ENCODE data around the gene TACC2.
A peak's percentile ranks its signal among the peaks of the same experiment; 100 is the strongest.
"Not testable (repeated sequence)": the region's sequence is repeated elsewhere in the genome, so short reads cannot be mapped to it uniquely, and the experiment has no call there.

Gene TACC2

DNA sequence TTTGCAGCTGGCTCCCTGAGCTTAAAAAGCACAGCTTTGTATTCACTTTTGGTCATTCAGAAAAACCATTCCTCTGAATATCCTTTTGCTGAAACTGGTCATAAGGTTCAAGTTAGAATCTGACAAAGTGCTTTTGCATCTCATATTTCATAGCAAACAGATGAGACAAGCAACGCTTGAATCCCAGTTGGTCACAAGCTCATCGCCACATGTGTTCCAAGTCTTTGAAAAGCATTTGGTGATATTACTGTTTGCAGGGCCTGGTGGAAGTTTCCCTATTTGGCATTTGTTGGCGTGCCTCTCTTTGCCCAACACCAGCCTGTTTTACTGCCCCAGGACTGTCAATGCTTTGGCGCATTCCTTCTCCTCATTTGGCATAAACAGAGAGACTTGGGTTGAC is 10.3 kb downstream of the TACC2 start:
- no peaks in the 10 kb centered on the region for H3K36me3 ChIP-seq
- H4K20me1 ChIP-seq, result no peaks in the 10 kb centered on the region
- no peak overlapping the region for H3K4me2 ChIP-seq
- H3K9ac ChIP-seq, result no peak overlapping the region
- H3K27me3 ChIP-seq, result no peaks in the 10 kb centered on the region
- H3K27ac ChIP-seq, result no peak overlapping the region
- H3K4me1 ChIP-seq, result no peaks in the 10 kb centered on the region
- H3K9me3 ChIP-seq (replicated peaks in 1 of 11), result peaks cover 29 to 50% (median 43%) of the 10 kb centered on the region in 11 experiments
- no peak for TF ChIP-seq Cebpa-rat (IDR thresholded peaks at IDR 0.05)
- H3K4me3 ChIP-seq, result no peak overlapping the region

DNA sequence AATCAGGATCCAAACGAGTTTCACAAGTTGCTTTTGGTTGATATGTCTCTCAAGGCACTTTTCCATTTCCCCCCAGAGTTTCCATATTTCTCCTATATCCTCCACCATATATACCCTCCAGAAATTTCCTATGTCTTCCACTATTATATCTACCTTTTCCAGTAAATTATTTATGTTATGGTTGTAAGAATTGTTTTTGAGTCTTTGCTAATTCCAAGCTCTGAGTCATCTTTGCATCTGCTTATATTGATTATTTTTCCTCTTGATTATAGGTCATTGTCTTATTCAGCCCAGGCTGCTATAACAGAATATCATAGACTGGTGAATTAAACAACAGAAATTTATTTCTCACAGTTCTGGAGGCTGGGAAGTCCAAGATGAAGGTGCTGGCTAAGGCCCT is 12.7 kb downstream of the TACC2 start:
- TF ChIP-seq Cebpa-rat (IDR thresholded peaks at IDR 0.05), result no peak
- peaks cover 29 to 56% (median 43%) of the 10 kb centered on the region in 11 experiments for H3K9me3 ChIP-seq (replicated peaks in 1 of 11)
- H3K4me1 ChIP-seq, result no peaks in the 10 kb centered on the region
- no peak overlapping the region for H3K9ac ChIP-seq
- no peak overlapping the region for H3K4me2 ChIP-seq
- H4K20me1 ChIP-seq, result no peaks in the 10 kb centered on the region
- no peaks in the 10 kb centered on the region for H3K36me3 ChIP-seq
- H3K27me3 ChIP-seq, result no peaks in the 10 kb centered on the region
- H3K4me3 ChIP-seq, result no peak overlapping the region
- no peak overlapping the region for H3K27ac ChIP-seq

DNA sequence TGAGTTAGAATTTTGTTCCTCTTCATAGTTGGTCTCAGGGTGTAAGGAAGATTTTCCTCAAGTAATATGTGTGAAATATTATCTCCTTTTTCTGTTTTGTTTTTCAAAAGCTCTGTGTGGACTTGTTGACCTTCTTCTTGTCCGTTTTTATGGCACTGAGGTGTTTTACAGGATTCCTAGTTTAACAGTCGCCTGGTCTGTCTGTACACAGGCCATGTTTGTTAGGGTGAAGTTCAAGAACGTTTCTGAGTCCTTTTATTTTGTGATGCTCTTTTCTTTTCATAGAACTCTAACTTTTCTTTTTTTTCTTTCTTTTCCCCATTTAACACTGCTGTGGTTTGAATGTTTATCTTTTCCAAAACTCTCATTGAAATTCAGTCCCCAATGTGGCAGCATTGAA is 18.5 kb downstream of the TACC2 start:
- Histone ChIP-seq H3K4me1 (peaks cover 0 to 13% (median 11%) of the 10 kb centered on the region in 10 experiments; a peak in 14 of 20 replicates), H3K9me3 (replicated peaks in 1 of 11) (peaks cover 7 to 24% (median 15%) of the 10 kb centered on the region in 11 experiments; a peak in 21 of 22 replicates), H4K20me1 (no peaks in the 10 kb centered on the region), H3K27me3 (no peaks in the 10 kb centered on the region), H3K4me3 (no peak overlapping the region), H3K4me2 (no peak overlapping the region), H3K9ac (no peak overlapping the region), H3K36me3 (no peaks in the 10 kb centered on the region), H3K27ac (no peak overlapping the region)
- no peak for TF ChIP-seq Cebpa-rat (IDR thresholded peaks at IDR 0.05)

DNA sequence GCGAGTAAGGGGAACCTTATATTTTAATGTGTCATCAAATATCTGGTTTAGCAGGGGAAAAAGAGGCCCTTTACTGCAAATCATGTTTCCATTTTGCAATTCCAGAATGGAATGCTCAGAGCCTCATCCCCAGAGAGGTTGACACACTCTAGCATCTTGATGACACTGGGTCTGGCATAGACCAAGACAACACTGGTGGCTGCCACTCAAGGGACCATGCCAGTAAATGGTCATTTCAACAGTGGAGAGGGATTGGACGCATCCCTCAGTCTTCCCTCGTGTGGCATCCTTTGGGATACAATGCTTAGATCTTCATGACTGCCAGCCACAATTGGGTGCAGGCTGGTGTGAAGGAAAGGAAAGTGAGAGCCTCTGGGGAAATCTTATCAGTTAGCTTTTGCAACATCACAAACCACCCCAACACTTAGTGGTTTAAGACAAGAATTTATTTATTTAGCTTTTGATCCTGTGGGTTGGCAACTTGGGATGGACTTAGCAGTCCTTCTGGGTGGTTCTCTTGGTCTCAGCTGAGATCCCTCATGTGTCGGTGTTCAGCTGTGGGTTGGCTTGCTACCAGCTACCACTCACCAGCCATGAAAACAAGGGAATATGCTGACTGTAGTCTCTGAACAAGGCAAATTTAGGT is 21.6 kb downstream of the TACC2 start:
- peaks cover 0 to 5% (median 0%) of the 10 kb centered on the region in 11 experiments; a peak in 4 of 22 replicates for H3K9me3 ChIP-seq (replicated peaks in 1 of 11)
- no peak overlapping the region for H3K27ac ChIP-seq
- no peaks in the 10 kb centered on the region for H4K20me1 ChIP-seq
- H3K4me3 ChIP-seq, result no peak overlapping the region
- peaks cover 0 to 13% (median 11%) of the 10 kb centered on the region in 10 experiments; a peak in 14 of 20 replicates for H3K4me1 ChIP-seq
- no peaks in the 10 kb centered on the region for H3K36me3 ChIP-seq
- H3K9ac ChIP-seq, result no peak overlapping the region
- TF ChIP-seq Cebpa-rat (IDR thresholded peaks at IDR 0.05), result no peak
- no peaks in the 10 kb centered on the region for H3K27me3 ChIP-seq
- H3K4me2 ChIP-seq, result peak overlapping the region in 9 of 11 experiments; percentile 8 to 66 (median 50); a peak in 17 of 22 replicates

DNA sequence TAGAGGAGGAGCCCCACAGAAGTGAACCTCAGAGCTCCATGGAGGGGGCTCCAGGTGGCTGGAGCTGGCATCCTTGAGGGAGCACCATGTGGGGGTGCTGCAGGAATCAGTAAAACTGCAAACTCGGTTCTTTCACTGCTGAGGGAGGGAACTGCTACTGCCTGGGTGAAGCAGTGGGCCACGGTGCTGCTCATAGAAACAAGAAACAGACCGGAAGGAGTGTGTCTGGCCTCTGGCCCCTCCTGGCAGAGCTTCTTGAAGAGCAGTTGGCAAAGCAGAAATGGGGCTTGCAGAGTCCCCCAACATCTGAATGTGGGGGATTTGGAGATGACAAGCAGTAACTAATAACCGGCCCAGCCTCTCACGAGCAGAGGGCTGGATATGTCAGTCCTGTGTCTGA is 23.8 kb downstream of the TACC2 start:
- Histone ChIP-seq H3K9me3 (replicated peaks in 1 of 11) (peaks cover 0 to 5% (median 0%) of the 10 kb centered on the region in 11 experiments; a peak in 4 of 22 replicates), H3K4me2 (no peak overlapping the region), H3K4me3 (no peak overlapping the region), H3K36me3 (no peaks in the 10 kb centered on the region), H4K20me1 (no peaks in the 10 kb centered on the region), H3K4me1 (peaks cover 0 to 13% (median 11%) of the 10 kb centered on the region in 10 experiments; a peak in 14 of 20 replicates), H3K27me3 (no peaks in the 10 kb centered on the region), H3K9ac (no peak overlapping the region), H3K27ac (no peak overlapping the region)
- no peak for TF ChIP-seq Cebpa-rat (IDR thresholded peaks at IDR 0.05)

DNA sequence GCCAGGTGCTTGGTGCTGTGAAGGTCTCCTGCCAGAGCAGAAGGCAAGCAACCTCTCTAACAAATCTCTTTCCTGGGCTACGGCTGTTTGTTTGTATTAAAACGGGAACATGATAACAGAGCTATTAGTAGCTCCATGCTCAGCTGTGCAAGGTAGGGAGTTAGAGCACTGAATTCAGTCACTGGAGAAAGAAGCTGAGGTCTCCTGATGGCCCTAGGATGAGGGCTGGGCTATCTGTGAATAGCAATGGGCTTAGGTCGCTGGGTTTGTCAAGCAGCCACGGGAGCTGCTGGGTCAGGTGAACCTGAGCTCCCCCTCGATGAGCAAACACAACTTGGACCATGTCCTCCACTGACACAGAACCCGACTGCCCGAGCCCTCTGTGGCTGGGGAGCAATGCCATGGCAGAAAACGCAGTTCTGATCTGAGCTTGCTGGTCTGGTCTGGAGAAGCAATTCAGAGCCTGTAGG is 24.4 kb downstream of the TACC2 start:
- no peak for TF ChIP-seq Cebpa-rat (IDR thresholded peaks at IDR 0.05)

DNA sequence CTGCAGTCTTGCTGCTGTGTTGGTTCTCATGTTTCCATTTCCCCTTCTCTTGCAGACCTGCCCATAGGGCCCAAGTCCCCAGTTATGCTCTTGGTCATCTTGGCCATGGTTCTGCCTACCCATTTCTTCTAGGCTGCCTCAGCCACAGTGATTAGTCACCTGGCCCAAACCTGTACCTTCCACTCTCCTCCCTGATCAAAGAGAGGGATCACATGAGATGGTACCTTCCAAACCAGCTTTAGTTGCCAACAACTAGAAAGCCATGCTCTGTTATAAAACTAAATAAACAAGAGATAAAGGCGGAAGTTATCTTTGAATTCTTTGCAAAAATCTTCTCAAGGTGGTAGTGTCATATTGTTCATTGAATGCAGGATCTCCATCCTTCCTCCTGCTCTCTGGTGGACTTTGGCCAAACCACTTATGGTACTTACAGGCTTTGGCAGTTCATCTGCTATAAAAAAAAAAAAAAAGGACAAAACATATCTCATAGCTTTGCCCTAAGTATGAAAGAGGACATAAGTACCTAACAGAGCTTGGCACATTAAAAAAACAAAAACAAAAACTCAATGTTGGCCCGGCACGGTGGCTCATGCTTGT is 25.8 kb downstream of the TACC2 start:
- Histone ChIP-seq H3K4me3 (no peak overlapping the region), H3K27me3 (no peaks in the 10 kb centered on the region), H3K27ac (no peak overlapping the region), H3K9me3 (replicated peaks in 1 of 11) (peaks cover 0 to 5% (median 0%) of the 10 kb centered on the region in 11 experiments; a peak in 4 of 22 replicates), H3K36me3 (no peaks in the 10 kb centered on the region), H3K4me1 (peaks cover 0 to 13% (median 11%) of the 10 kb centered on the region in 10 experiments; a peak in 14 of 20 replicates), H3K9ac (no peak overlapping the region), H4K20me1 (no peaks in the 10 kb centered on the region), H3K4me2 (no peak overlapping the region)
- TF ChIP-seq Cebpa-rat (IDR thresholded peaks at IDR 0.05), result no peak

More for the DNA sequence above, 24.4 kb downstream of the TACC2 start:
- Histone ChIP-seq H3K4me3 (no peak overlapping the region), H3K9me3 (replicated peaks in 1 of 11) (peaks cover 0 to 5% (median 0%) of the 10 kb centered on the region in 11 experiments; a peak in 4 of 22 replicates), H4K20me1 (no peaks in the 10 kb centered on the region), H3K9ac (no peak overlapping the region), H3K27ac (no peak overlapping the region), H3K27me3 (no peaks in the 10 kb centered on the region), H3K36me3 (no peaks in the 10 kb centered on the region), H3K4me1 (peaks cover 0 to 13% (median 11%) of the 10 kb centered on the region in 10 experiments; a peak in 14 of 20 replicates), H3K4me2 (no peak overlapping the region)

DNA sequence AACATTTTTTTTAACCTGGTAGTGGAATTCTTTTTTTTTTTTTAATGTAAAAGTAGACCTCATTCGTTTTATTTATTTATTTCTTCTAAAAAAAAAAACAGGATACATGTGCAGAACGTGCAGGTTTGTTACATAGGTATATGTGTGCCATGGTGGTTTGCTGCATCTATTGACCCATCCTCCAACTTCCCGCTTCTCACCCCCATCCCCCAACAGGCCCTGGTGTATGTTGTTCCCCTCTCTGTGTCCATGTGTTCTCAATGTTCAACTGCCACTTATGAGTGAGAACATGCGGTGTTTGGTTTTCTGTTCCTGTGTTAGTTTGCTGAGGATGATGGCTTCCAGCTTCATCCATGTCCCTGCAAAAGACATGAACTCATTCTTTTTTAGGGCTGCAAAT is 29.0 kb downstream of the TACC2 start:
- H3K9ac ChIP-seq; H4K20me1 ChIP-seq; H3K4me3 ChIP-seq; H3K9me3 ChIP-seq (replicated peaks in 1 of 11); H3K27me3 ChIP-seq; H3K4me1 ChIP-seq; H3K36me3 ChIP-seq; H3K27ac ChIP-seq; H3K4me2 ChIP-seq: not testable (repeated sequence)

DNA sequence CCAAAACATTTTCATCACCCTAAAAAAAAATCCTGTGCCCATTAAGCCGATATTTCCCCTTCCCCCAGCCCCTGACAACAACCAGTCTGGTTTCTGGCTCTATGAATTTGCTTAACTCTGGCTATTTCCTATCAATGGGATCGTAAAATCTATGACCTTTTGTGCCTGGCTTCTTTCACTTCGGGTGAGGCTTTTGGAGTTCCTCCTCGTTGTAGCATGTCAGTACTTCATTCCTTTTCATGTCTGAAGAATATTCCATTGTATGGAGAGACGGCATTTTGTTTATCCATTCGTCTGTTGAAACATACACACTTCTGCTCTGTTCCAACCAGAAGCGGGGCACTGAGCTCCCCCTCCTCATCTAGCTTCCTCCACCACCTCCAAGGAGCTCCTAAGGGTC is 29.5 kb downstream of the TACC2 start:
- no peaks in the 10 kb centered on the region for H3K9me3 ChIP-seq (replicated peaks in 1 of 11)
- no peak overlapping the region for H3K4me3 ChIP-seq
- no peak overlapping the region for H3K9ac ChIP-seq
- H3K4me1 ChIP-seq, result no peaks in the 10 kb centered on the region
- H4K20me1 ChIP-seq, result no peaks in the 10 kb centered on the region
- H3K27me3 ChIP-seq, result no peaks in the 10 kb centered on the region
- TF ChIP-seq Cebpa-rat (IDR thresholded peaks at IDR 0.05), result no peak
- H3K27ac ChIP-seq, result no peak overlapping the region
- H3K4me2 ChIP-seq, result no peak overlapping the region
- no peaks in the 10 kb centered on the region for H3K36me3 ChIP-seq

Data from BLaER1 treated with 17β-estradiol and CSF1 and Interleukin-3, amounts not matched to agents 10 nM and 100 nM (cell line).